K562 (cell line): ENCODE measurements around the gene TMSB4X. TPM values are rescaled to one million over a fixed set of nuclear protein-coding genes. Genes with fewer than 3 reads are reported as not detected.

Source experiments
- BACH1 ChIP-seq: fragments of 200-800 bp; sonication (Bioruptor generic); IDR thresholded peaks from 2 replicates; pipeline ENCODE4 v1.6.1; 2016; ENCODE audit warnings: missing genetic modification characterization, missing compliant biosample characterization
- BRF2 ChIP-seq: IDR thresholded peaks from 3 replicates; pipeline ENCODE4 v1.6.1; 2011; ENCODE audit warnings: borderline replicate concordance, mild to moderate bottlenecking; ENCODE audit not compliant: insufficient read length, insufficient read depth
- CBX3 ChIP-seq, 2 experiments: IDR thresholded peaks; 1 replicate in 1 of 2; 2 replicates in 1 of 2; pipeline ENCODE4 v1.6.1; 2012; ENCODE audit warnings: inconsistent platforms in 2 of 2, low read length in 2 of 2, borderline replicate concordance in 1 of 2, control low read depth in 1 of 2
- FOSL1 ChIP-seq: fragments of 200-800 bp; sonication (Bioruptor generic); conservative IDR thresholded peaks from 2 replicates; pipeline ENCODE4 v1.6.1; 2016; ENCODE audit warnings: missing genetic modification characterization, missing compliant biosample characterization
- FOXJ3 ChIP-seq: sonication (generic); formaldehyde crosslinking; IDR thresholded peaks from 2 replicates; pipeline ENCODE4 v1.4.0; 2020; ENCODE audit warnings: mild to moderate bottlenecking, missing genetic modification reagents
- HNRNPL ChIP-seq: fragments of 200-400 bp; formaldehyde crosslinking; IDR thresholded peaks from 2 replicates; pipeline ENCODE4 v1.6.1; 2017; ENCODE audit warnings: low read depth, mild to moderate bottlenecking, low read length
- JUND ChIP-seq, 2 experiments: IDR thresholded peaks; 2 replicates in 1 of 2; 3 replicates in 1 of 2; pipeline ENCODE4 v1.6.1; 2011; ENCODE audit warnings: borderline replicate concordance in 2 of 2, low read depth in 2 of 2, low read length in 2 of 2, improper control_type of control experiment in 1 of 2, missing biosample characterization in 1 of 2, missing genetic modification characterization in 1 of 2, missing genetic modification reagents in 1 of 2
- MAFG ChIP-seq: fragments of 450-650 bp; conservative IDR thresholded peaks from 2 replicates; pipeline ENCODE4 v1.6.1; 2016; ENCODE audit warnings: missing genetic modification characterization, missing compliant biosample characterization
- MGA ChIP-seq: fragments of 450-650 bp; IDR thresholded peaks from 2 replicates; pipeline ENCODE4 v1.6.1; 2016; ENCODE audit warnings: mild to moderate bottlenecking, moderate library complexity
- POLR2AphosphoS5 ChIP-seq: IDR thresholded peaks from 2 replicates; pipeline ENCODE4 v1.6.1; 2011; ENCODE audit warnings: mild to moderate bottlenecking, low read depth, low read length, moderate library complexity; ENCODE audit not compliant: control insufficient read depth, insufficient read depth
- SAFB ChIP-seq: fragments of 200-400 bp; formaldehyde crosslinking; IDR thresholded peaks from 2 replicates; pipeline ENCODE4 v1.6.1; 2017; ENCODE audit warnings: low read depth, low read length, borderline replicate concordance
- ZNF140 ChIP-seq: fragments of 250-450 bp; sonication (Bioruptor Pico); IDR thresholded peaks from 2 replicates; pipeline ENCODE4 v1.8.0; 2021; ENCODE audit warnings: moderate library complexity, mild to moderate bottlenecking, inconsistent platforms
- ZNF165 ChIP-seq: fragments of 250-450 bp; sonication (Bioruptor Pico); IDR thresholded peaks from 2 replicates; pipeline ENCODE4 v1.4.0; 2020; ENCODE audit warnings: borderline replicate concordance
- ZNF253 ChIP-seq: fragments of 250-450 bp; sonication (Bioruptor Pico); conservative IDR thresholded peaks from 2 replicates; pipeline ENCODE4 v1.6.1; 2021; ENCODE audit warnings: mild to moderate bottlenecking
- ZNF717 ChIP-seq: fragments of 250-450 bp; sonication (Bioruptor Pico); IDR thresholded peaks from 2 replicates; pipeline ENCODE4 v1.5.0; 2021
- polyA plus RNA-seq, 8 experiments: library from polyadenylated mRNA; depleted of rRNA in 4 of 8; stranded (reverse) in 5 of 8; unstranded in 3 of 8; fragments of >200 nt; fragmentation: Nextera tagmentation in 2 of 8; fragmentation: Illumina TruSeq in 1 of 8; extraction: Ambion mirVana in 2 of 8; extraction: Trizol in 1 of 8; gene quantifications; 2 replicates each; pipeline versions ENCODE4 v1.2.1 to v1.2.3, GENCODE V29; 2011 to 2014; ENCODE audit warnings: inconsistent platforms in 1 of 8, missing spikeins in 1 of 8
- total RNA-seq, 7 experiments: library from RNA; depleted of rRNA in 6 of 7; stranded (reverse); fragments of >200 nt in 6 of 7; fragmentation: Illumina TruSeq in 2 of 7; extraction: Trizol in 2 of 7; gene quantifications; 2 replicates each; pipeline versions ENCODE4 v1.2.1 to v1.2.3, GENCODE V29; 2011 to 2021; ENCODE audit warnings: low replicate concordance in 1 of 7

Gene TMSB4X
- total and polyA plus RNA-seq, 9 of the 15 experiments (the other 6 are each of a cell fraction or from before 2014, with no cell fraction given), result 1,035 to 2,035 (median 1,529) TPM

GRCh38 chrX:12974305-12974795, 560 bp upstream of the TMSB4X start (continued):
- TF ChIP-seq MGA (no peak), FOSL1 (tag) (peak; percentile 75), ZNF165 (CRISPR knock-in tag) (no peak), ZNF717 (CRISPR knock-in tag) (no peak), ZNF253 (CRISPR knock-in tag) (no peak), ZNF140 (CRISPR knock-in tag) (no peak), BACH1 (peak; percentile 62; the same call in 1 of the 2 replicates), POLR2AphosphoS5 (no peak), FOXJ3 (CRISPR knock-in tag) (no peak), SAFB (no peak), HNRNPL (no peak), MAFG (peak; percentile 67), BRF2 (no peak), CBX3 (IDR thresholded peaks at IDR 0.05; ENCODE audit: borderline replicate concordance in 1 of 2, low read length in 2 of 2) (no peak), JUND (IDR thresholded peaks at IDR 0.05; ENCODE audit: borderline replicate concordance, low read depth, low read length) (no peak), JUND (tag; IDR thresholded peaks at IDR 0.05; ENCODE audit: borderline replicate concordance, low read depth, low read length) (no peak)
